Fibroblast of villous mesenchyme (primary cell): ENCODE results near the gene UCK1. TPM values are rescaled to one million over a fixed set of nuclear protein-coding genes. Genes with fewer than 3 reads are reported as not detected.

Experiments used
- DNase-seq: peaks from one replicate; pipeline ENCODE4 v3.0.0-alpha.2; 2010; ENCODE audit warnings: low read depth
- H3K4me3 ChIP-seq: 2 replicates; pipeline ENCODE4 v1.5.1; 2011; ENCODE audit warnings: low read depth, mild to moderate bottlenecking, low read length
- CTCF ChIP-seq: IDR thresholded peaks from 2 replicates; pipeline ENCODE4 v1.5.1; 2012; ENCODE audit warnings: low read depth, mild to moderate bottlenecking, low read length; ENCODE audit not compliant: insufficient read depth
- total RNA-seq: library from RNA; depleted of rRNA; stranded (reverse); fragments of >200 nt; gene quantifications from 2 replicates; pipeline ENCODE4 v1.2.3, GENCODE V29; 2012

Gene UCK1
- total RNA-seq, 1 donor, result 28.5 TPM

- H3K4me3 ChIP-seq, result no peak overlapping the region
- TF ChIP-seq CTCF, result no peak
- no peak for DNase-seq
These were observed 50.8 kb downstream of the UCK1 start for GRCh38 chr9:131480258-131480657.

GRCh38 chr9:131478911-131479310, 52.2 kb downstream of the UCK1 start:
- H3K4me3 ChIP-seq, result no peak overlapping the region
- no peak for TF ChIP-seq CTCF
- DNase-seq, result no peak

- no peak overlapping the region for H3K4me3 ChIP-seq
- peak; percentile 38 for DNase-seq
- TF ChIP-seq CTCF, result peak; percentile 52
These were observed 52.6 kb downstream of the UCK1 start for GRCh38 chr9:131478421-131478868.

GRCh38 chr9:131477816-131478419, 53.1 kb downstream of the UCK1 start:
- no peak for TF ChIP-seq CTCF
- DNase-seq, result no peak
- H3K4me3 ChIP-seq, result no peak overlapping the region

- TF ChIP-seq CTCF, result no peak
- DNase-seq, result no peak
- H3K4me3 ChIP-seq, result no peak overlapping the region
These were observed 53.7 kb downstream of the UCK1 start for GRCh38 chr9:131477367-131477766.

GRCh38 chr9:131476777-131477345, 54.2 kb downstream of the UCK1 start:
- no peak for TF ChIP-seq CTCF

More at GRCh38 chr9:131476777-131477345, 54.2 kb downstream of the UCK1 start:
- no peak overlapping the region for H3K4me3 ChIP-seq
- DNase-seq, result no peak
